Loucy (cell line): ENCODE measurements around the gene ADTRP.

ENCODE experiments used
- EZH2phosphoT487 ChIP-seq: fragments of 200-600 bp; IDR thresholded peaks from 2 replicates; pipeline ENCODE4 v1.6.1; 2018; ENCODE audit warnings: antibody characterized with exemption, mild to moderate bottlenecking, moderate library complexity, borderline replicate concordance
- TF ChIP-seq, protein P1 (sequence below): fragments of 200-600 bp; sonication (generic); conservative IDR thresholded peaks from 2 replicates; pipeline ENCODE4 v1.5.1; 2014; ENCODE audit warnings: mild to moderate bottlenecking, antibody characterized with exemption, low read length

- no peak for TF ChIP-seq EZH2phosphoT487
- TF ChIP-seq, protein P1, sequence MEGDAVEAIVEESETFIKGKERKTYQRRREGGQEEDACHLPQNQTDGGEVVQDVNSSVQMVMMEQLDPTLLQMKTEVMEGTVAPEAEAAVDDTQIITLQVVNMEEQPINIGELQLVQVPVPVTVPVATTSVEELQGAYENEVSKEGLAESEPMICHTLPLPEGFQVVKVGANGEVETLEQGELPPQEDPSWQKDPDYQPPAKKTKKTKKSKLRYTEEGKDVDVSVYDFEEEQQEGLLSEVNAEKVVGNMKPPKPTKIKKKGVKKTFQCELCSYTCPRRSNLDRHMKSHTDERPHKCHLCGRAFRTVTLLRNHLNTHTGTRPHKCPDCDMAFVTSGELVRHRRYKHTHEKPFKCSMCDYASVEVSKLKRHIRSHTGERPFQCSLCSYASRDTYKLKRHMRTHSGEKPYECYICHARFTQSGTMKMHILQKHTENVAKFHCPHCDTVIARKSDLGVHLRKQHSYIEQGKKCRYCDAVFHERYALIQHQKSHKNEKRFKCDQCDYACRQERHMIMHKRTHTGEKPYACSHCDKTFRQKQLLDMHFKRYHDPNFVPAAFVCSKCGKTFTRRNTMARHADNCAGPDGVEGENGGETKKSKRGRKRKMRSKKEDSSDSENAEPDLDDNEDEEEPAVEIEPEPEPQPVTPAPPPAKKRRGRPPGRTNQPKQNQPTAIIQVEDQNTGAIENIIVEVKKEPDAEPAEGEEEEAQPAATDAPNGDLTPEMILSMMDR = no peak
Measured at GRCh38 chr6:11767978-11768756, 10.4 kb downstream of the ADTRP start.
